Endothelial cell of umbilical vein (primary cell): ENCODE data around the gene SPTB. TPM values are rescaled to one million over a fixed set of nuclear protein-coding genes. Genes with fewer than 3 reads are reported as not detected.

Experiments
- BruUV-seq: library from RNA; stranded (reverse); fragments of 400-500 nt; replicated peaks from 2 replicates; lab custom pipeline; 2021; lab: Mats Ljungman, UMichigan
- CTCF ChIA-PET: fragments of 300-600, 350-600 bp; sonication (Branson Sonifier 250); formaldehyde crosslinking; loops from one replicate; lab custom pipeline; 2021; ENCODE audit warnings: antibody characterized with exemption, inconsistent platforms; lab: Charles Lee
- POLR2A ChIA-PET: fragments of 300-600, 350-600 bp; sonication (Branson Sonifier 250); formaldehyde crosslinking; loops from one replicate; lab custom pipeline; 2021; ENCODE audit warnings: antibody characterized with exemption, inconsistent platforms; lab: Charles Lee
- DNase-seq: peaks from one replicate; pipeline ENCODE4 v3.0.0-alpha.2; 2011; ENCODE audit warnings: low read depth, low spot score
- FAIRE-seq: peaks from 2 replicates; lab custom pipeline; 2011; peaks lifted over from hg19 to GRCh38; lab: Jason Lieb, UNC
- H2AFZ ChIP-seq: 2 replicates; pipeline ENCODE4 v1.6.0; 2012; ENCODE audit warnings: low read depth, low read length, control low read depth, inconsistent platforms
- H3K27ac ChIP-seq: 2 replicates; pipeline ENCODE4 v1.5.1; 2011; ENCODE audit warnings: low read depth, mild to moderate bottlenecking, control low read depth, low read length, moderate library complexity; ENCODE audit not compliant: insufficient read depth
- H3K27me3 ChIP-seq, 2 experiments: 2 replicates each; pipeline versions ENCODE4 v1.6.0 to v1.6.1; 2011; ENCODE audit warnings: low read length in 2 of 2, mixed read lengths in 1 of 2; ENCODE audit not compliant: control insufficient read depth in 2 of 2, insufficient read depth in 2 of 2
- H3K36me3 ChIP-seq, 2 experiments: 2 replicates in 1 of 2; 3 replicates in 1 of 2; pipeline ENCODE4 v1.5.1; 2011; ENCODE audit warnings: low read length in 2 of 2, mild to moderate bottlenecking in 1 of 2, moderate library complexity in 1 of 2; ENCODE audit not compliant: control insufficient read depth in 2 of 2, insufficient read depth in 2 of 2; ENCODE audit errors: extremely low read depth in 1 of 2
- H3K4me1 ChIP-seq: 3 replicates; pipeline ENCODE4 v1.5.1; 2011; ENCODE audit warnings: mild to moderate bottlenecking, low read length; ENCODE audit not compliant: control insufficient read depth, insufficient read depth; ENCODE audit errors: extremely low read depth
- H3K4me2 ChIP-seq: 2 replicates; pipeline ENCODE4 v1.6.1; 2011; ENCODE audit warnings: low read length, control low read depth, mixed read lengths; ENCODE audit not compliant: insufficient read depth
- H3K4me3 ChIP-seq, 3 experiments: fragments of 200-600 bp in 1 of 3; sonication (generic), shearing (Covaris generic) in 1 of 3; replicated peaks in 1 of 3; 2 replicates each; pipeline ENCODE4 v1.5.1; 2011 to 2016; ENCODE audit warnings: control low read depth in 3 of 3, low read length in 3 of 3, mild to moderate bottlenecking in 2 of 3, inconsistent platforms in 1 of 3, low read depth in 1 of 3, moderate library complexity in 1 of 3; ENCODE audit not compliant: insufficient read depth in 1 of 3
- H3K79me2 ChIP-seq: 2 replicates; pipeline ENCODE4 v1.6.0; 2012; ENCODE audit warnings: low read length, inconsistent platforms; ENCODE audit not compliant: control insufficient read depth, insufficient read depth
- H3K9ac ChIP-seq: replicated peaks from 2 replicates; pipeline ENCODE3; 2011; ENCODE audit warnings: low read length, control low read depth; ENCODE audit not compliant: insufficient read depth; ENCODE audit errors: extremely low read depth
- H3K9me1 ChIP-seq: replicated peaks from 3 replicates; pipeline ENCODE4 v1.6.0; 2011; ENCODE audit warnings: mild to moderate bottlenecking, low read length; ENCODE audit not compliant: control insufficient read depth, insufficient read depth; ENCODE audit errors: extremely low read depth
- H3K9me3 ChIP-seq: replicated peaks from 2 replicates; pipeline ENCODE4 v1.5.1; 2012; ENCODE audit warnings: low read length, inconsistent platforms; ENCODE audit not compliant: control insufficient read depth, insufficient read depth
- H4K20me1 ChIP-seq: replicated peaks from 2 replicates; pipeline ENCODE3; 2011; ENCODE audit warnings: mild to moderate bottlenecking, low read length; ENCODE audit not compliant: control insufficient read depth, insufficient read depth; ENCODE audit errors: extremely low read depth
- CTCF ChIP-seq, 2 donors: IDR thresholded peaks; 1 replicate in 1 of 2; 2 replicates in 1 of 2; pipeline ENCODE4 v1.5.1; 2011; ENCODE audit warnings: low read length in 2 of 2, mild to moderate bottlenecking in 2 of 2, moderate library complexity in 2 of 2, control low read depth in 1 of 2, inconsistent platforms in 1 of 2, low read depth in 1 of 2; ENCODE audit not compliant: insufficient read depth in 1 of 2; ENCODE audit errors: extremely low read depth in 1 of 2
- EZH2 ChIP-seq: IDR thresholded peaks from 2 replicates; pipeline ENCODE4 v1.6.1; 2012; ENCODE audit warnings: borderline replicate concordance, low read depth, mild to moderate bottlenecking, moderate library complexity, low read length, inconsistent platforms; ENCODE audit not compliant: severe bottlenecking
- FOS ChIP-seq: IDR thresholded peaks from 2 replicates; pipeline ENCODE4 v1.6.1; 2011; ENCODE audit warnings: mild to moderate bottlenecking, low read length, moderate library complexity, borderline replicate concordance; ENCODE audit not compliant: insufficient read depth
- GATA2 ChIP-seq: IDR thresholded peaks from 2 replicates; pipeline ENCODE4 v1.7.0; 2011; ENCODE audit warnings: low read depth, mild to moderate bottlenecking, moderate library complexity, mixed read lengths, low read length; ENCODE audit not compliant: insufficient read length, insufficient read depth
- JUN ChIP-seq: IDR thresholded peaks from 2 replicates; pipeline ENCODE4 v1.6.1; 2011; ENCODE audit warnings: borderline replicate concordance, low read depth; ENCODE audit not compliant: insufficient read length, insufficient read depth
- MAX ChIP-seq: IDR thresholded peaks from 2 replicates; pipeline ENCODE4 v1.6.1; 2011; ENCODE audit not compliant: insufficient read depth, insufficient read length
- MYC ChIP-seq: IDR thresholded peaks from one replicate; pipeline ENCODE4 v1.6.1; 2011; ENCODE audit warnings: mild to moderate bottlenecking, low read depth, low read length
- POLR2A ChIP-seq: IDR thresholded peaks from 2 replicates; pipeline ENCODE4 v1.6.1; 2012; ENCODE audit warnings: low read depth, mild to moderate bottlenecking, control low read depth, low read length
- POLR2AphosphoS5 ChIP-seq: IDR thresholded peaks from 2 replicates; pipeline ENCODE4 v1.6.1; 2012; ENCODE audit warnings: low read depth, mild to moderate bottlenecking, control low read depth, low read length, moderate library complexity; ENCODE audit not compliant: insufficient read depth
- dilution Hi-C: fragments of 300-500 bp; cut with MboI; formaldehyde crosslinking; loops from one replicate; pipeline ENCODE4 v1.15.0; 2019; ENCODE audit warnings: low sequenced_read_pairs; ENCODE audit not compliant: extremely low pct_ligation_motif_present
- intact Hi-C: fragments of 100-400 bp; cut with micrococcal nuclease; formaldehyde crosslinking; loops from one replicate; pipeline ENCODE4 v1.10.0; 2022
- polyA plus RNA-seq, 4 experiments: library from polyadenylated mRNA; depleted of rRNA in 3 of 4; stranded (reverse) in 3 of 4; unstranded in 1 of 4; fragments of >200 nt; gene quantifications; 2 replicates each; pipeline versions ENCODE4 v1.2.1 to v1.2.3, GENCODE V29; 2011 to 2012; ENCODE audit warnings: missing spikeins in 1 of 4
- total RNA-seq: library from RNA; stranded (reverse); gene quantifications from 2 replicates; pipeline ENCODE4 v1.2.3, GENCODE V29; 2021

The SPTB gene
- total and polyA plus RNA-seq, 2 donors (not counting 3 experiments of a cell fraction or from before 2014, with no cell fraction given) = 0.03 to 0.07 TPM

- no TSS peak for BruUV-seq
- dilution Hi-C loops = no loop called here
- Histone ChIP-seq H3K4me3 (no peak overlapping the region), H3K9me3 (no peaks in the 10 kb centered on the region), H3K4me2 (no peak overlapping the region), H3K4me1 (no peaks in the 10 kb centered on the region), H3K27me3 (peaks cover 28 to 32% of the 10 kb centered on the region in 2 experiments), H3K79me2 (no peaks in the 10 kb centered on the region), H4K20me1 (no peaks in the 10 kb centered on the region), H3K9me1 (no peaks in the 10 kb centered on the region), H3K36me3 (no peaks in the 10 kb centered on the region), H3K27ac (no peak overlapping the region), H2AFZ (no peak overlapping the region), H3K9ac (no peak overlapping the region)
- no peak for TF ChIP-seq MYC
- TF ChIP-seq POLR2AphosphoS5 = no peak
- TF ChIP-seq MAX = no peak
- TF ChIP-seq JUN = no peak
- no peak for TF ChIP-seq POLR2A
- DNase-seq = no peak
- ChIA-PET CTCF (interaction anchor here (1.1 kb wide), 1 partner anchor 205 kb away, joined by 4 read pairs; no protein-coding TSS in a partner anchor), POLR2A (no interaction called here)
- intact Hi-C loops = no loop called here
- no peak for FAIRE-seq
These were observed 64.5 kb downstream of the SPTB start for GRCh38 chr14:64815257-64815656.

GRCh38 chr14:64812412-64812811 lies 67.3 kb downstream of the SPTB start:
- no peak overlapping the region for H3K4me3 ChIP-seq
- no peaks in the 10 kb centered on the region for H3K79me2 ChIP-seq
- DNase-seq (no peak), FAIRE-seq (no peak)
- no peaks in the 10 kb centered on the region for H3K4me1 ChIP-seq
- H4K20me1 ChIP-seq = no peaks in the 10 kb centered on the region
- CTCF ChIA-PET = interaction anchor here (0.6 to 1.3 kb wide), 4 partner anchors 10 to 17 kb away, joined by 3 to 6 read pairs (median 3); no protein-coding TSS in a partner anchor
- no peak overlapping the region for H3K4me2 ChIP-seq
- no peaks in the 10 kb centered on the region for H3K36me3 ChIP-seq
- no peaks in the 10 kb centered on the region for H3K9me3 ChIP-seq
- no peaks in the 10 kb centered on the region for H3K9me1 ChIP-seq
- peaks cover 22 to 23% of the 10 kb centered on the region in 2 experiments for H3K27me3 ChIP-seq
- dilution Hi-C loops (no loop called here), intact Hi-C loops (no loop called here)
- H3K9ac ChIP-seq = no peak overlapping the region
- H2AFZ ChIP-seq = no peak overlapping the region
- no peak overlapping the region for H3K27ac ChIP-seq
- no peak for TF ChIP-seq GATA2
- no peak for TF ChIP-seq JUN
- no peak for TF ChIP-seq EZH2
- no peak for TF ChIP-seq POLR2A
- no peak for TF ChIP-seq POLR2AphosphoS5
- no peak for TF ChIP-seq MAX
- TF ChIP-seq CTCF (IDR thresholded peaks at IDR 0.05; ENCODE audit: extremely low read depth in 1 of 2, insufficient read depth in 1 of 2, low read depth in 1 of 2, low read length in 2 of 2) = no peak
- TF ChIP-seq FOS = no peak
- TF ChIP-seq MYC = no peak
- BruUV-seq = no TSS peak
- POLR2A ChIA-PET = no interaction called here
